ENCODE data around the gene USP31.
"Not testable (repeated sequence)": the region's sequence is repeated elsewhere in the genome, so short reads cannot be mapped to it uniquely, and the experiment has no call there.

Gene USP31

GRCh38 chr16:23156110-23156509 lies 6.9 kb upstream of the USP31 start:
- no peak for DNase-seq (ENCODE audit: low read depth in 2 of 2)

- no peak for DNase-seq (ENCODE audit: low read depth in 2 of 2)
Measured at GRCh38 chr16:23155445-23156049, 6.3 kb upstream of the USP31 start.

GRCh38 chr16:23152386-23153178 lies 3.3 kb upstream of the USP31 start:
- DNase-seq (ENCODE audit: low read depth in 2 of 2) = no peak

GRCh38 chr16:23149993-23150364 lies 727 bp upstream of the USP31 start:
- DNase-seq (ENCODE audit: low read depth in 2 of 2) = no peak

GRCh38 chr16:23148513-23149266 lies 562 bp downstream of the USP31 start:
- peak in 1 of 2 donors; percentile 13 for DNase-seq (ENCODE audit: low read depth in 2 of 2)

- DNase-seq (ENCODE audit: low read depth in 2 of 2) = no peak
Measured at GRCh38 chr16:23148166-23148512, 1.1 kb downstream of the USP31 start.

- no peak for DNase-seq (ENCODE audit: low read depth in 2 of 2)
Measured at GRCh38 chr16:23147666-23148065, 1.6 kb downstream of the USP31 start.

- DNase-seq (ENCODE audit: low read depth in 2 of 2) = no peak
Measured at GRCh38 chr16:23146877-23147601, 2.2 kb downstream of the USP31 start.

GRCh38 chr16:23145608-23146007 lies 3.6 kb downstream of the USP31 start:
- DNase-seq (ENCODE audit: low read depth in 2 of 2) = no peak

GRCh38 chr16:23145186-23145585 lies 4.1 kb downstream of the USP31 start:
- DNase-seq (ENCODE audit: low read depth in 2 of 2) = no peak

- DNase-seq (ENCODE audit: low read depth in 2 of 2) = not testable (repeated sequence)
Measured at GRCh38 chr16:23144393-23144792, 4.9 kb downstream of the USP31 start.

GRCh38 chr16:23143391-23143790 lies 5.9 kb downstream of the USP31 start:
- DNase-seq (ENCODE audit: low read depth in 2 of 2) = no peak

- DNase-seq (ENCODE audit: low read depth in 2 of 2) = no peak
Measured at GRCh38 chr16:23141959-23142740, 7.1 kb downstream of the USP31 start.

- DNase-seq (ENCODE audit: low read depth in 2 of 2) = no peak
Measured at GRCh38 chr16:23141500-23141899, 7.8 kb downstream of the USP31 start.

- DNase-seq (ENCODE audit: low read depth in 2 of 2) = no peak
Measured at GRCh38 chr16:23141033-23141432, 8.2 kb downstream of the USP31 start.

- DNase-seq (ENCODE audit: low read depth in 2 of 2) = no peak
Measured at GRCh38 chr16:23140107-23140506, 9.1 kb downstream of the USP31 start.

- DNase-seq (ENCODE audit: low read depth in 2 of 2) = no peak
Measured at GRCh38 chr16:23137818-23138217, 11.4 kb downstream of the USP31 start.

- no peak for DNase-seq (ENCODE audit: low read depth in 2 of 2)
Measured at GRCh38 chr16:23137256-23137655, 12.0 kb downstream of the USP31 start.

GRCh38 chr16:23134274-23134673 lies 15.0 kb downstream of the USP31 start:
- no peak for DNase-seq (ENCODE audit: low read depth in 2 of 2)

- DNase-seq (ENCODE audit: low read depth in 2 of 2) = no peak
Measured at GRCh38 chr16:23132775-23133463, 16.3 kb downstream of the USP31 start.
